Measurements from ENCODE around the gene GLRA3.

The GLRA3 gene

GRCh38 chr4:174598800-174599199 lies 230.2 kb downstream of the GLRA3 start:
- no peak for DNase-seq (ENCODE audit: low read depth in 3 of 3, low spot score in 1 of 3)

- no peak for DNase-seq (ENCODE audit: low read depth in 3 of 3, low spot score in 1 of 3)
These were observed 232.5 kb downstream of the GLRA3 start for GRCh38 chr4:174596513-174596912.

- no peak for DNase-seq (ENCODE audit: low read depth in 3 of 3, low spot score in 1 of 3)
These were observed 233.7 kb downstream of the GLRA3 start for GRCh38 chr4:174595141-174595929.

- no peak for DNase-seq (ENCODE audit: low read depth in 3 of 3, low spot score in 1 of 3)
These were observed 235.3 kb downstream of the GLRA3 start for GRCh38 chr4:174593701-174594100.

GRCh38 chr4:174592985-174593335 lies 236.1 kb downstream of the GLRA3 start:
- DNase-seq (ENCODE audit: low read depth in 3 of 3, low spot score in 1 of 3) = no peak

GRCh38 chr4:174592256-174592984 lies 236.6 kb downstream of the GLRA3 start:
- DNase-seq (ENCODE audit: low read depth in 3 of 3, low spot score in 1 of 3) = no peak

GRCh38 chr4:174591243-174592021 lies 237.6 kb downstream of the GLRA3 start:
- DNase-seq (ENCODE audit: low read depth in 3 of 3, low spot score in 1 of 3) = no peak

GRCh38 chr4:174590336-174590735 lies 238.7 kb downstream of the GLRA3 start:
- DNase-seq (ENCODE audit: low read depth in 3 of 3, low spot score in 1 of 3) = no peak
